Activated naive CD4-positive, alpha-beta T cell treated with anti-CD3 and anti-CD28 coated beads, Interleukin-2, amount 50 U/mL, for 16 hours (primary cell): ENCODE data around the gene TMEM44.

ENCODE experiments used
- DNase-seq: peaks from one replicate; pipeline ENCODE4 v3.0.0-alpha.2; 2020

The TMEM44 gene, protein sequence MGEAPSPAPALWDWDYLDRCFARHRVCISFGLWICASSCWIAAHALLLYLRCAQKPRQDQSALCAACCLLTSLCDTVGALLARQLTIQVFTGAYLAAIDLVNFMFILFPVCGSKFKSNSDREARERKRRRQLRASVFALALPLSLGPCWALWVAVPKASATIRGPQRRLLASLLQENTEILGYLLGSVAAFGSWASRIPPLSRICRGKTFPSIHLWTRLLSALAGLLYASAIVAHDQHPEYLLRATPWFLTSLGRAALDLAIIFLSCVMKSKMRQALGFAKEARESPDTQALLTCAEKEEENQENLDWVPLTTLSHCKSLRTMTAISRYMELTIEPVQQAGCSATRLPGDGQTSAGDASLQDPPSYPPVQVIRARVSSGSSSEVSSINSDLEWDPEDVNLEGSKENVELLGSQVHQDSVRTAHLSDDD

DNA sequence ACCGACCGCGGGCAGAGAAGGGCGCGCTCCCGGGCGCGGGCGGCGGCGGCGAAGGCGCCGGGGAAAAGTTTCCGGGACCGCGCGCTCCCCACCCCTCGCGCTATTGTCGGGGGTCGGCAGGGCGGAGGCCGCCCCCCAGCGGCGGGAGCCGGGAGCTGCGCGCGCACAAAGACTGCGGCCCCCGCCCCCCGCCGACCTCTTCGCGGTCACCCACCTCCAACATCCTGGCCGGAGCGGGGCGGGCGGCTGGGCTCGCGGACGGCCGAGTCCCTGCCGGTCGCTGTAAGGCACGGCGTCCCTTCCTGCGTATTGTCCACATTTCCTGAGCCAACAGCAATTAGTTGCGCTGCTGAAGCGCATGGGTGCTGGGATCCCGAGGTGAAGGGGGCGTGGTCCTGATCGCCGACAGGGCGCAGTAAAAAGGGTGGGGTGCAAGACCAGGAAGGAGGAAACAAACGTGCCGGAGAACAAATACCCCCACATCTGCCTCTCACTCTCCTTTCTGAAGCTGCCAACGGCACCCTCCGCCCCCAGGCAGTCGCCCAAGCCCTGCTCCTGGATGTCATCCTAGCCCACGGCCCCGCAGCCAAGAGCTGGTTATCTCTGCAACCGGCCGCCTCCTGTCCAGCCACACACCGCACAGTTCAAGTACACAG is at the start of gene TMEM44:
TMEM44 (minus strand) TSS at position 71 of the 656 bp plus-strand sequence. CDS start 204 bp downstream, outside the sequence.
- DNase-seq = peak; percentile 62

DNA sequence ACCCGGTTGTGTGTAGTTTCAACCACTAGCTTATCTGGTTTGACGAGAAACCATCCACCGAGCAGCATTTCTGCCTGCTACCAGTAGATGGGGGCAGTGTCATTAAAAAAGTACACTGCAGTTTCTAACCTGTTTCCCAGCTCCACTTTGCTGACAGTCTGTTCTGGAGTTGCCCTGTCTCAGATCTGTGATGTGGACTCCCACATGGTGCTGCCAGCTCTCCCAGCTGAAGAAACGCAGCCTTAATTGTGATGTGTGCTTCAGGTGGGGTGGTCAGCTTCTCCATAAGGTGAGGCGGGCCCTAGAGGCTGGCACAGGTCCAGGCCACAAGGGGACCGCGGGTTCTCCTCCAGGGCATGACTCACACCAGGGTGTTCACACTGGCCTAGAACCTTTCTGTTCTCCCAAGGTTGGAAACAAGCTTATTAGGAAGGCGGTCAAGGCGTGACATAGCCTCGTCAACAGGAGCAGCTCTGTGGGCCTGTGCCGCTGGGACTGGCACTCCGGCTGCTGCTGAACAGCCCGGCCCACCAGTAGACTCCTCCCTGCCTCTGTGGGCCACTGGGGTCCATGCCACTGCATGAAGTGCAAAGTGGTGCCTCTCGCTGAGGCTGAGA is 49.6 kb upstream of the TMEM44 start:
- peak; percentile 60 for DNase-seq

DNA sequence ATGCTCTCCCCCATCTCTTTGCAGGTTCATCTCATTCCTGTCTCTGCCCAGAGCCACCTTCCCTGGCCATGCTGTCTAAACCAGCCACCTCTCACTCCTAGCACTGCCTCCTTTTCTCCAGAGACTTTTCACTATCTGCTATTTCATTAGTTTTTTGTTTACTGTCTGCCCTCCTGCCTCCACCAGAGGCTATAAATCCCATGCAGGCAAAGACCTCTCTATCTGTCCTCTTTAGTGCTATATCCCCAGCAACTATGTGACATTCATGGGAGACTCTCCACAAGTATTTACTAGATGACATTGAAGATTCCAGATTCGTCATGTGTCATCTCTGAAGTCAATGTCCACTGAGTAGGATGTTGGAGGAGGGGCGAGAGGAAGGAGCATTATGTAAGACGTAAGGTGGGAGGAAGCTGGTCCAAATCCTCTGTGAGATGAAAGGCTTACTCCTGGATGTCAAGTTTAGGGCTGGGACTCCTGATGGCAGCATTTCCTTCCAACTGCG is 49.0 kb upstream of the TMEM44 start:
- no peak for DNase-seq

DNA sequence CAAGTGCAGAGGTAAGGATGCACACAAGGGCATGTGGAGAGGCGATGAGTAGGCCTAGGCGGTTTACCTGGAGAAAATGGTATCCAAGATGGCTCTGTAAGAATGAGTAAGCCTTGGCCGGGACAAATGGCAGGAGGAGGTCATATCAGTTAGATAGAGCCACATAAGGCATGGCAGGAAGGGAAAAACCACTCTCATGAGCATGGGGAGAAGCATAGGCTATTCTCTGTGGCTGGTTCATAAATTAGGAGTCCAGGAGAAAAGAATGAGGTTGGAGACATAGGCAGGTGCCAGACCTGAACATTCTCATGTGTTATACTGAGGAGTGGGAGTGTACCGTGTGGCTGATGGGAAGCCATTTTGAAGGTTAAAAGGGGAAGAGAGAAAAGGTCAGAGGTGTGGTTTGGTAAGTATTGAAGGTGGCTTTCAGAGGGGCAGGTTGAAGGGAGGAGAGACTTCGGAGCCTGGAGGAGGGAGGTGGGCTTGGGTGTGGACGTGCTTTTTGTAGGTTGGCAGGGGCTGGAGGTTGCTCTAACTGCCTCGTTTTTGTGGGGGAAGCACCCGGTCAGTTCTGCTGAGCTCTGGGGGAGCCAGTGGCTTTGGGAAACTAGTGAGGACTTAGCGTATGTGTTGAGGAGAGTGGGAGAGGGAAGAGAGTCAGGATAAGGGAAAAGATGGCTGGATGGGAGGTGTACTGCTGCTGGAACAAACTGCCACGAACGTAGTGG is 47.8 kb upstream of the TMEM44 start:
- no peak for DNase-seq

DNA sequence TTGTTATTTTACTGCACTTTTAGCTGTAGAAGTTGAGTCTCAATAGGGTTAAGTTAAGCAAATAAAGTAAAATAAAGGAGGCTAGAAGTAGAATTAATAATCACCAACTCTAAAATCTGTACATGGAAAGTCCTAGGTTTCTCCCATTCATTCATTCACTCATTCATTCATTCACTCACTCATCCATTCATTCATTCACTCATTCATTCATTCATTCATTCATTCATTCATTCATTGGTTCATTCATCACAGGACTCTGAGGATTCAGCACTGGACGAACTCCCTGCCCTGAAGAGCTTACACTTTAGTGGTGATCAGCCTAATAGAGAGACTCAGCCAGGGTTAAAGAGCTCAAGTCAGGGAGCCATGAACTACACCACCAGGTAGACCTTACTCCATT is 43.3 kb upstream of the TMEM44 start:
- DNase-seq = no peak

DNA sequence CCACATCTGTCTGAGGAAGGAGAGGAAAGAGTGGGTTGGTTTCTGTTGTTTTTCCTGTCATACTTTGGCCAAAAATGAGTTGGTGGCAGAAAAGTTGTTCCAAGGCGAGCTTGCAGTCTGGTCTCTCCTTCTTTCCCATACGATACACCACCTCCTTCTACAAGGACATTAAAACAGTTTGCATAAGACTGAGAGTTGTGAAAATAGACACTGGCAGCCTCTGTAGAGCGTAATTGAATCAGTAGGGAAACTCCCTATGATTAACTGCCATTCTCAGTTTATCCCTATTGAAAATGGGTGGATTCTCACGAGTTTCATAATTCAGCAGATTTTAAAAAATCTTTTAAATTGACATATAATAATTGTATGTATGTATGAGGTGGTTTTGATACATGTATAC is 42.5 kb upstream of the TMEM44 start:
- DNase-seq = no peak

DNA sequence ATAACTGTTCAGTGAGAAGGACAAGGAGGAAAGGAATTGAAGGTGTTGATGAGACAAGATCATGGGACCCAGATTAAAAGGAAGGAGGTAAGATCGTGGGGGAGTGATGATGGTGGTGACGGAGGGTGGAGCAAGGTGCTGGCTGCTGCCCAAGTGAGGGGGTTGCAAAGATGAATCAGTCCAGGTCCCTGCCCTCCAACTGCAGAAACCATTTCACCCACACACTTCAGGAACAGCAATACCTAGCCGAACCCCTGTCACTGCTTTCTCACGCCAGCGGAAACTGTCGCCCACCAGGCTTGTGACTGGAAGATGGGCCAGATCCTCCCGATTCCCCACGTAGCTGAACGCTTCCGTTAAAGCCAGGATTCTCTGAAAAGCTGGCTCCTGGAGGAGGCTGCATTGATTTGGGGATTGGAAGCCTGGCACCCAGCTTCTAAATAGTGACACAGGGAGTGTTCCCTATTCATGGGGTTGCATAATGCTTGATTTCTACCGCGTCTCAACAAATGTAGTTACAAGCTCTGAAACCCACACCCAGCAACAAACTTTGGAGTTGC is 41.9 kb upstream of the TMEM44 start:
- peak; percentile 79 for DNase-seq

DNA sequence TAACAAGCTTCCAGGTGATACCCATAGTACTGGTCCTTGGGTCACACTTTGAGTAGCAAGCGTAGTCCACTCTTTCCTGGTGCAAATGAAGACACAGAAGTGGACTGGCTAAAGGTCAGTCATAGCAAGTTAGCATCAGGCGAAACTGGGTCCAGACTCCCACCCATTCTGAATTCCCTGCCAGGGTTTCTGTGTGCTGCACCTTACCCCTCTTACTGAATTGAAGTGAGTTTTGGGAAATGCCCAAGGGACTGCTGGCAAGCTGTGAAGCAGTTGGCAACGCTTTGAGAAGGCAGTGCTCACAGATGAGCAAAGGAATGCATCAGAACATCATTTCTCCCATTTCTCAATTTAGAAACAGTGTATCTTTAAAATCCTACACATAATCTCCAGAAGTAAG is 40.5 kb upstream of the TMEM44 start:
- DNase-seq = no peak

DNA sequence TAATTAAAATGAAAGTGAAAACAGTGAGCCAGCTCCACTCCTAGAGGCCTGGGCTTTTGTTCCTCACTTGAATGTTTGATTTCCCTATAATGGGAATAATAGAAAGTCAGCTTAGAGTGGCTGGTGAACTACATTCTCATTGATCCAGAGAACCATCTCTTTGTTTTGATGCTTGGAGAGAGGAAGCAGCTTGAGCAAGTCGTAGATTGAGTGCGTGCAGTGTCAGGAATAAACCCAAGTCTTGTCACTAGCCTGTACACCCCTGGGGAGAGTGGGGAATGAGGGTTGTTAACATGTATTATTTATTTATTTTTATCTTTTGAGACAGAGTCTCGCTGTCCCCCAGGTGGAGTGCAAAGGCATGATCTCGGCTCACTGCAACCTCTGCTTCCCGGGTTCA is 39.7 kb upstream of the TMEM44 start:
- no peak for DNase-seq

DNA sequence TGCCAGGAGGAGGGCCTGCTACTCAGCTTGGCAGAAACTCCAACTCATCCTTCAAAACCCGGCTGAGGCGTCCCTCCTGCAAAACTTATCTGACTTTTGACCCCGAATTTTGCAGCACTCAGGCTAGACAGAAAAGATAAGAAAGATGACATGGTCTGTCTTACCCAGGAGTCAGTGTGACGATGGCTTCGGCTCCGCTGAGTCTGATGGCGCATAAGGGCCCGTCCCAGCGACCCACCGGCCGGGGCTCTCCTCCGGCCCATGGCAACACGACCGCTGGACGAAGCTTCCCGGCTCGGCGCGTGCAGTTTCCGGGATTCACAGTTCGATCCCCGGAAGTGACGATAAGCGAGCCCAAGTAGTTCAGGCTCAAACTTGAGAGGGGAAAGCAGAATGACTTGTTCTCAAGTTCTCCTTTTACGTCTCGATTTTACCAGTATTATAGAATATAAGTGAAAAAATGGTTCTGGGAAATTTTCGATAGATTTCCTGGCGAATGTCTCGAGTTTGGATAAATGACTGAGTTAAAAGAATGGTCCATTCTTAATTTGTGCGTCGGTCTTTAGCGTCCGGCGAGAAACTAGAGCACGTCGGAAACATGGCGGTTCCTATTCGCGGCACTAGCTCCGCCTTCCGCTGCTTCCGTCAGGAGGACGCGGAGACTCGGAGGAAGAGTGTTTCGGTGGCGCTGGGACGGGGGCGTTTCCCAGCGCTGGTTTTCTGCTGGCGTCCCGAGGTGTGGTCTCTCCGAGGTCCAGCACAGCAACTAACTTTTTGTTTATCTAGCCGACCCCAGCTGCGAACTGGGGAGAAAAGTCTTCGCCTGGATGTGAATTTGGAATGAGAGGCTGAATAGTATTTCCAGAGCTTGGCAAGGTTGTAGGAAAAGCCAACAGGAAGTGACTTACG is 38.9 kb upstream of the TMEM44 start, which contains the start of gene LSG1:
LSG1 (minus strand) TSS at position 292 of the 909 bp plus-strand sequence; CDS start at position 263, 29 bp downstream.
- DNase-seq = peak; percentile 89

DNA sequence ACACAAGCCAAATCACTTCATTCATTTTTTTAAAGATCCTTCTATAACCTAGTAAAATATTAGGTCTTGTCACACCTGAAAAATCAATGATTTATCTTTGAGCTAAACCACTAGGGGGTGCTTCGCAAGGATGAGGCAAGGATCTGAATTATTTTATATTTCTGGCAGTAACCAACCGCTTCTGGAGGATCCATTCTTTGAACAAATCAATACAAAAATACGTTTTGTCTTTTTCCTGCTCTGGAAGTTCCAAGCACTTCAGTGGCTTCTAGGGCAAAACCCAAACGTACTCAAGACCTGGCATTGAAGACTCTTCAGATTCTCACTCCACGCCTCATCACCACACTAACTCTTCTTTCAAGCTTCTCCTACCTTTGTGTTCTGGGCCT is 38.3 kb upstream of the TMEM44 start:
- peak; percentile 18 for DNase-seq

DNA sequence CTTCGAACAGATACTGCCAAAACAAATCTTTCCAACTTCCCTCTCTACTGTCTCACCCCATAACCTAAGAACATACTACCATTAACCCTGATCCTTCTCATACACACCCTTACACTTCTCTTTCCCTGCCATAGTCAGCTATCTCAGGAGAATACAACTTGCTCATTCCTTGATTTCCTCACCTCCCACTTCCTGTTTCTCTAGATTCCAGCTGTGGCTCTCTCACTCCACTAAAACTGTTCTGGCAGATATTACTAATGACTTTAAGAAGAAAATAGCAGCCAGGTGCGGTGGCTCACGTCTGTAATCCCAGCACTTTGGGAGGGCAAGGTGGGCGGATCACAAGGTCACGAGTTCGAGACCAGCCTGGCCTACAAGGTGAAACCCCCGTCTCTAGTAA is 34.1 kb upstream of the TMEM44 start:
- DNase-seq = no peak

DNA sequence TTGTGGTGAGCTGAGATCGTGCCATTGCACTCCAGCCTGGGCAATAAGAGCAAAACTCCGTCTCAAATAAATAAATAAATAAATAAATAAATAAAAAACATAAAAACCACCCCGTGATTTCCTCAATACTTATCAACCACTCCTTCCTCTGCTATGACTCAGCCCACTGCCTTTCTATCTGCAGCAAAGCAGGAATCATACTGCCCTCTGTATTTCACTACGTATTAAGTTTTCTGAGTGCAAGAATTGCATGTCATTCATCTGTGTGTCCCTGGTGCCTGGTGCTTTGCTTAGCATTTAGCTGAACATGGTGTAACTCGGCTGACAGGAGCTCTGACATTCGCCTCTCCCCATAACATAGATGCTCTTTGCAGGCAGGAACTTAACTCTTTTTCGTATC is 31.6 kb upstream of the TMEM44 start:
- DNase-seq = no peak

DNA sequence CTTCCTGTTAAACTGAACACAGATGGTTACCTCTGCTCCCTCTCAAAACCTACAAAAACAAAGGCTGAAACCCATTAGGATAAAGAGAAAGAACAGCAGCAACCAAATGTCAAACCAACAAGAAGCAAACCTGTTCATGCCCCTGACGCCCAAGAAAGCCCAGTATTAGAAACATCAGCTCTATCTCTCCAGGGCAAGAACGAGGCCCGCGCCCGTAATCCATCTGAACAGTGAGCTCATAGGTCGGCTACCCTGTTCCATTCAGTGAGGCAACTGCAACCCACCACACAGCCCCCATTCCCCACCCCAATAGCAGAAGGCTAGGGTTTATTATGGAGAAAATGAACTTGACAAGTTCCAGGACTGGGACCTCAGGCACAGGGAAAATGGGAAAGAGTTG is 28.7 kb upstream of the TMEM44 start:
- no peak for DNase-seq

DNA sequence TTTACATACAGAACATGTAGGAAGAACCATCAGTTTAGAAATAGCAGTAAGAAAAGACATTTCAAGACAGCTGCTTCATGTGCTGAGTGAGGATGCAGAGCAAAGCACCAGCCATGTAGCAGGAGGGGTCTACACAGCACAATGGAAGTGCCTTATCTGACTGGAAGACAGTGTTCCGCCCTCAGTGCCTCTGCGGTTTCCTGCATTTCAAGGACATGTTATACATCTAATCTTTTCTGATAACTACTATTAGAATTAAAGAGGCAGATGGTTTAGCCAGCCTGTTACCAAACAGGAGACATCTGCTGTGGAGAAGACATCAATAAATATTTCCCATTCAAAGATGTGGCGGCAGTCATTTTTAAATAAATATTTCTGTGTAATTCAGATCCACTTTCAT is 28.2 kb upstream of the TMEM44 start:
- no peak for DNase-seq

DNA sequence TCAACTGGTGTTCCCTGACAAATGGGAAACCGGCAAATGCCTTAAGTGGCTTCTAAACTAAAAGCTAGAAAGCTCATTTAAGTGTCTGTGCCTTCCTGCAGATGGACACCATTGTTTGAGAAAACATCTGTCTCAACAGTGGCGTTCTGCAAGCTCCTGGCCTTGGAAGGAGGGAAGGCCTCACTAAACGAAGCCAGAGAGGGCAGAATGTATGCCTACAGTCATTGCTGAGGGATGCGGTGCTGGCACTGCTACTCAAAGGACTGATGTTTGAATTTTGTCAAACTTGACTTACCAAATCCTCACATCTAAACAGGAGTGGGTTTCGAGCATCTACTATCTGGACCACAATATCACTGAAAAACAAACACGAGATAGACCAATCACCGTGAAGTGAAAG is 26.6 kb upstream of the TMEM44 start:
- no peak for DNase-seq

DNA sequence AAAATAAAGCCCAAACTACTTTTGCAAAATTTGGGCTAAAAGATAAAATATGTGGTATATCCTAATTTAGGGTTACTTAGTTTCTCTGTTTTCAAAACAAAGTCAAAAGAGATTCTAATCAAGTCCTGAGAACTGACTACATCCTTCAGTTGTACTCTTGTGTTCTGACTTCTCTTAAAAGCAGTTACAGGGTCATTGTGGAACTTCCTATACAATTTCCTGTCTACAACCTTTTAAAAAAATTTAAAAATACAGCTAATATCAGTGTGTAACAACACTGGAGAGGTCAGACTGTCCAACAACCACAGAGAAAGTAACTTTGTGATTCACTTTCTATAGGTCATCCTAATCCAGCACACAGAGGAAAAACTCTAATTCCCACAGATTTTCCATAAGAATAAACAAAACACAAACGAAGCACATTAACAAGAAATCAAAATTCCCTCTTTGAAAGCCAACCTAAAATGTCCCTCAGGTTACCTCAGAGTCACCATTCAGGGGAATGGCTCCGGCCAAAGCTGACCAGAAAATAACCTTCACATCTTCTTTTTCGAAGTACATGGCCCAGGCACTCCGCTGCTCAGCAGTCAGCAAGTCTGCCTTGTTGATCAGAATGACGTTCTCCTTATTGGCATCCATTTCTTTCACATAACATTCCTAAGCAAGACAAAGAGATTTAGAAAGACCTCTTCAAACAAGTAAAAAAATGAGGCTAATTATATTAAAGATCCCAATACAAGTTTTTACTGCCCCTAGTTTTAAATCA is 25.4 kb upstream of the TMEM44 start:
- DNase-seq = no peak

DNA sequence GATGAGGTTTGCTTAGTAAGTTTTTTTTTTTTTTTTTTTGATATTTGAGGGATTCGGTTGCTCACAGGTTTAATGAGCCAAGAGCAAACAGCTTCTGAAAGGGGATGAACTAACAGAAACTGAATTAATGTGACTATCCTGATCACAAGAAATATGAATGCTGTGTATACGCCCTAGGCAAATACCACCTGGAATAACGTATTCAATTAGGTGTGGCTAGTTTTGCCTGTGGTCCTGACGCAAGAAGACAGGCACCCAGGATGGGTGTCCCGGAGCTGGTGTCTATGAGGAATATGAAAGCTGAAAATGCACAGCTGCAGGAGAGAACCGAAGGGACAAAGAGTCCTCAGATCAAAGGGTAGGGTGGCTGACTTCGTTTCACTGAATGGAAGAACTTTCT is 24.2 kb upstream of the TMEM44 start:
- DNase-seq = no peak

DNA sequence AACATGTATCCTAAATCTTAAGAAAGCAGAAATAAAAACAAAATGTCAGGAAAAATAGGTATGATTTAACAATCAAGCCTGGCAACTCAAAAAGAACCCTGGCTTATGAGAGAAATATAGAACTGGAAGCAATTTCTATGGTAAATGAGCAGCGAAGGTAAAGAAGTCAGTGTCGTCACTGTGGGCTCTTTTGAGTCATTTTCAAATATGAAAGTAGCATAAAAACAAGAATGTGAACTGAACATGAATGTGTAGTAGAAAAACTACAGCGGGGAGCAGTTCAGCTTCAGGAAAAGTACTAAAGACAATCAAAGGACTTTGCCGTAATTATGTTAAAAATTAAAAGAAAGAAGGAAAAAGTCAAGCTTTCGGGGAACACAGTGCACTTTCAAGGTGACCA is 21.2 kb upstream of the TMEM44 start:
- DNase-seq = no peak

DNA sequence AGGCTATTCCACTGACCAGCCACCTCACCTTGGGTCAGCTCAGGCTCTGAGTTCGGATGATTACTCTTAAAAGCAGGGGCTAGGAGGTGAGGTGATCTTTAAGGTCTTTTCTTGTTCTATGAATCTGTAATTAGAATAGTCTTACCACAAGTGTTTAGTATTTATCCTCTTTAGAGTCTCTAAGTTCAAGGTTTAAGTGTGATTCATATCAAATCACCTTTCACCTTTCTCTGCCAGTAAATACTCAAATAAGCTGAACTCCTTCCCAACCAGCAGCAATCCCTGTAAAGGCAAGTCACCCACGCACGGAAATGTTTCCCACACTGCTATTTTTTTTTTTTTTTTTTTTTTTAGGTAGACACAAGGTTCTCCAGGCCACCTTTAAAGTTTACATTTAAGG is 14.5 kb upstream of the TMEM44 start:
- DNase-seq = no peak

DNA sequence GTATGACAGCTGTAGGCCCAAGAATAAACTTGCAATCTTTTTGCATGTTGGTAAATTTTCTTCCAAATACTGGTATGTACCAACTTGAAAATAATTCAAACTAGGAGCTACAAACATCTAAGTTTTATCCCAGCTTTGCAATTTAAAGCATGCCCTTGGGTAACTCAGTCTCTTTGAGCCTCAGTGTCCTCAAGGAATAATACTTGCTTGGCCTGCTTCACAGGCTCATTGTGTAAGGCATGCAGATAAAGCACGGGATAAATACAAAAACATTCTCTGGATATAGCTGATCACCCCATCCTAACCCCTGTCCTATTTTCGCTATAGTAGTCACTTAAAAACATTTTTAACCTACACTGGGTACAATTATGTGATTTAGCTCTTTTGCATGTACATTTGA is 9.6 kb upstream of the TMEM44 start:
- DNase-seq = no peak
